HepG2 (cell line): ENCODE measurements around the gene AGXT. TPM values are rescaled to one million over a fixed set of nuclear protein-coding genes. Genes with fewer than 3 reads are reported as not detected.
A peak's percentile ranks its signal among the peaks of the same experiment; 100 is the strongest.

Source experiments
- CCDC6 ChIP-seq: sonication (generic); formaldehyde crosslinking; IDR thresholded peaks from 2 replicates; pipeline ENCODE4 v1.8.1; 2022; ENCODE audit warnings: mild to moderate bottlenecking, missing genetic modification reagents, moderate library complexity
- DZIP1 ChIP-seq: sonication (generic); formaldehyde crosslinking; IDR thresholded peaks from 2 replicates; pipeline ENCODE4 v1.5.0; 2020; ENCODE audit warnings: mild to moderate bottlenecking, missing genetic modification reagents
- ESRRA ChIP-seq: sonication (generic); formaldehyde crosslinking; IDR thresholded peaks from 2 replicates; pipeline ENCODE4 v1.5.1; 2020; ENCODE audit warnings: mild to moderate bottlenecking, low read depth, missing genetic modification reagents
- GABPB1 ChIP-seq: IDR thresholded peaks from 2 replicates; pipeline ENCODE4 v1.6.1; 2016; ENCODE audit warnings: mild to moderate bottlenecking, missing genetic modification reagents, moderate library complexity, missing compliant biosample characterization
- GATA4 ChIP-seq: sonication (generic); IDR thresholded peaks from 2 replicates; pipeline ENCODE4 v1.6.1; 2016; ENCODE audit warnings: antibody characterized with exemption, low read depth, borderline replicate concordance
- GRHL1 ChIP-seq: sonication (generic); formaldehyde crosslinking; conservative IDR thresholded peaks from 2 replicates; pipeline ENCODE4 v1.8.0; 2022; ENCODE audit warnings: missing genetic modification reagents
- HNRNPH1 ChIP-seq: fragments of 200-400 bp; formaldehyde crosslinking; optimal IDR thresholded peaks from 2 replicates; pipeline ENCODE3; 2017; ENCODE audit warnings: mild to moderate bottlenecking, low read depth, low read length
- KDM1A ChIP-seq: IDR thresholded peaks from 2 replicates; pipeline ENCODE4 v1.6.1; 2016; ENCODE audit warnings: missing compliant biosample characterization
- MIER3 ChIP-seq: IDR thresholded peaks from 2 replicates; pipeline ENCODE4 v1.6.1; 2016; ENCODE audit warnings: missing compliant biosample characterization, borderline replicate concordance
- ONECUT2 ChIP-seq: sonication (generic); formaldehyde crosslinking; IDR thresholded peaks from 2 replicates; pipeline ENCODE4 v1.4.0; 2020; ENCODE audit warnings: missing genetic modification reagents
- SUZ12 ChIP-seq: fragments of 150-350 bp; IDR thresholded peaks from 2 replicates; pipeline ENCODE4 v1.6.1; 2014; ENCODE audit warnings: low read depth, low read length
- TAF1 ChIP-seq: sonication (generic); formaldehyde crosslinking; IDR thresholded peaks from 2 replicates; pipeline ENCODE4 v1.4.0; 2020; ENCODE audit warnings: missing genetic modification reagents
- TOPORS ChIP-seq: sonication (generic); formaldehyde crosslinking; IDR thresholded peaks from 2 replicates; pipeline ENCODE4 v1.8.0; 2023; ENCODE audit warnings: mild to moderate bottlenecking, missing genetic modification reagents
- ZFY ChIP-seq: sonication (generic); formaldehyde crosslinking; IDR thresholded peaks from 2 replicates; pipeline ENCODE4 v1.4.0; 2020; ENCODE audit warnings: missing genetic modification reagents
- ZNF383 ChIP-seq: sonication (generic); formaldehyde crosslinking; IDR thresholded peaks from 2 replicates; pipeline ENCODE4 v1.4.0; 2020; ENCODE audit warnings: missing genetic modification reagents, mild to moderate bottlenecking, borderline replicate concordance
- polyA plus RNA-seq, 8 experiments: library from polyadenylated mRNA; depleted of rRNA in 3 of 8; stranded (reverse) in 7 of 8; unstranded in 1 of 8; fragments of >200 nt; fragmentation: Illumina TruSeq in 4 of 8; extraction: Trizol in 4 of 8; gene quantifications; 2 replicates each; pipeline versions ENCODE4 v1.2.1 to v1.2.3, GENCODE V29; 2011 to 2016; ENCODE audit warnings: low read depth in 4 of 8, missing spikeins in 1 of 8, mixed read lengths in 1 of 8; ENCODE audit not compliant: insufficient read depth in 1 of 8
- total RNA-seq, 5 experiments: library from RNA; depleted of rRNA; stranded (reverse); fragments of >200 nt; fragmentation: Illumina TruSeq; extraction: Trizol; gene quantifications; 2 replicates each; pipeline ENCODE4 v1.2.3, GENCODE V29; 2016; ENCODE audit warnings: low read depth in 1 of 5
- TF ChIP-seq, protein P1 (sequence below): sonication (generic); formaldehyde crosslinking; IDR thresholded peaks from 2 replicates; pipeline ENCODE4 v1.4.0; 2020; ENCODE audit warnings: missing genetic modification reagents
- TF ChIP-seq, protein P2 (sequence below): IDR thresholded peaks from 2 replicates; pipeline ENCODE4 v1.6.1; 2012; ENCODE audit warnings: low read length, improper control_type of control experiment
- TF ChIP-seq, protein P3 (sequence below): sonication (generic); formaldehyde crosslinking; IDR thresholded peaks from 2 replicates; pipeline ENCODE4 v1.4.0; 2020; ENCODE audit warnings: missing genetic modification reagents

The AGXT gene
- total and polyA plus RNA-seq, 2 of the 13 experiments (the other 11 are each of a cell fraction or from before 2014, with no cell fraction given), result 41.9 to 96.1 TPM

- TF ChIP-seq, protein P1, sequence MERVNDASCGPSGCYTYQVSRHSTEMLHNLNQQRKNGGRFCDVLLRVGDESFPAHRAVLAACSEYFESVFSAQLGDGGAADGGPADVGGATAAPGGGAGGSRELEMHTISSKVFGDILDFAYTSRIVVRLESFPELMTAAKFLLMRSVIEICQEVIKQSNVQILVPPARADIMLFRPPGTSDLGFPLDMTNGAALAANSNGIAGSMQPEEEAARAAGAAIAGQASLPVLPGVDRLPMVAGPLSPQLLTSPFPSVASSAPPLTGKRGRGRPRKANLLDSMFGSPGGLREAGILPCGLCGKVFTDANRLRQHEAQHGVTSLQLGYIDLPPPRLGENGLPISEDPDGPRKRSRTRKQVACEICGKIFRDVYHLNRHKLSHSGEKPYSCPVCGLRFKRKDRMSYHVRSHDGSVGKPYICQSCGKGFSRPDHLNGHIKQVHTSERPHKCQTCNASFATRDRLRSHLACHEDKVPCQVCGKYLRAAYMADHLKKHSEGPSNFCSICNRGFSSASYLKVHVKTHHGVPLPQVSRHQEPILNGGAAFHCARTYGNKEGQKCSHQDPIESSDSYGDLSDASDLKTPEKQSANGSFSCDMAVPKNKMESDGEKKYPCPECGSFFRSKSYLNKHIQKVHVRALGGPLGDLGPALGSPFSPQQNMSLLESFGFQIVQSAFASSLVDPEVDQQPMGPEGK (CRISPR knock-in tag), result 0 out of 2 replicates have a peak, but pooled peaks have one; percentile 12
- TF ChIP-seq GRHL1 (CRISPR knock-in tag) (no peak), TAF1 (peak; percentile 24; the same call in 1 of the 2 replicates), ZNF383 (CRISPR knock-in tag) (no peak), GATA4 (no peak), KDM1A (CRISPR knock-in tag) (no peak), ONECUT2 (CRISPR knock-in tag) (no peak), ESRRA (no peak), DZIP1 (CRISPR knock-in tag) (no peak), ZFY (CRISPR knock-in tag) (peak; percentile 38; the same call in 1 of the 2 replicates), CCDC6 (CRISPR knock-in tag) (no peak), MIER3 (CRISPR knock-in tag) (no peak), SUZ12 (no peak), HNRNPH1 (no peak), GABPB1 (CRISPR knock-in tag) (peak; percentile 24; the same call in 1 of the 2 replicates), TOPORS (peak; percentile 44; the same call in 1 of the 2 replicates)
- TF ChIP-seq, protein P2, sequence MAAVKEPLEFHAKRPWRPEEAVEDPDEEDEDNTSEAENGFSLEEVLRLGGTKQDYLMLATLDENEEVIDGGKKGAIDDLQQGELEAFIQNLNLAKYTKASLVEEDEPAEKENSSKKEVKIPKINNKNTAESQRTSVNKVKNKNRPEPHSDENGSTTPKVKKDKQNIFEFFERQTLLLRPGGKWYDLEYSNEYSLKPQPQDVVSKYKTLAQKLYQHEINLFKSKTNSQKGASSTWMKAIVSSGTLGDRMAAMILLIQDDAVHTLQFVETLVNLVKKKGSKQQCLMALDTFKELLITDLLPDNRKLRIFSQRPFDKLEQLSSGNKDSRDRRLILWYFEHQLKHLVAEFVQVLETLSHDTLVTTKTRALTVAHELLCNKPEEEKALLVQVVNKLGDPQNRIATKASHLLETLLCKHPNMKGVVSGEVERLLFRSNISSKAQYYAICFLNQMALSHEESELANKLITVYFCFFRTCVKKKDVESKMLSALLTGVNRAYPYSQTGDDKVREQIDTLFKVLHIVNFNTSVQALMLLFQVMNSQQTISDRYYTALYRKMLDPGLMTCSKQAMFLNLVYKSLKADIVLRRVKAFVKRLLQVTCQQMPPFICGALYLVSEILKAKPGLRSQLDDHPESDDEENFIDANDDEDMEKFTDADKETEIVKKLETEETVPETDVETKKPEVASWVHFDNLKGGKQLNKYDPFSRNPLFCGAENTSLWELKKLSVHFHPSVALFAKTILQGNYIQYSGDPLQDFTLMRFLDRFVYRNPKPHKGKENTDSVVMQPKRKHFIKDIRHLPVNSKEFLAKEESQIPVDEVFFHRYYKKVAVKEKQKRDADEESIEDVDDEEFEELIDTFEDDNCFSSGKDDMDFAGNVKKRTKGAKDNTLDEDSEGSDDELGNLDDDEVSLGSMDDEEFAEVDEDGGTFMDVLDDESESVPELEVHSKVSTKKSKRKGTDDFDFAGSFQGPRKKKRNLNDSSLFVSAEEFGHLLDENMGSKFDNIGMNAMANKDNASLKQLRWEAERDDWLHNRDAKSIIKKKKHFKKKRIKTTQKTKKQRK, result no peak
- TF ChIP-seq, protein P3, sequence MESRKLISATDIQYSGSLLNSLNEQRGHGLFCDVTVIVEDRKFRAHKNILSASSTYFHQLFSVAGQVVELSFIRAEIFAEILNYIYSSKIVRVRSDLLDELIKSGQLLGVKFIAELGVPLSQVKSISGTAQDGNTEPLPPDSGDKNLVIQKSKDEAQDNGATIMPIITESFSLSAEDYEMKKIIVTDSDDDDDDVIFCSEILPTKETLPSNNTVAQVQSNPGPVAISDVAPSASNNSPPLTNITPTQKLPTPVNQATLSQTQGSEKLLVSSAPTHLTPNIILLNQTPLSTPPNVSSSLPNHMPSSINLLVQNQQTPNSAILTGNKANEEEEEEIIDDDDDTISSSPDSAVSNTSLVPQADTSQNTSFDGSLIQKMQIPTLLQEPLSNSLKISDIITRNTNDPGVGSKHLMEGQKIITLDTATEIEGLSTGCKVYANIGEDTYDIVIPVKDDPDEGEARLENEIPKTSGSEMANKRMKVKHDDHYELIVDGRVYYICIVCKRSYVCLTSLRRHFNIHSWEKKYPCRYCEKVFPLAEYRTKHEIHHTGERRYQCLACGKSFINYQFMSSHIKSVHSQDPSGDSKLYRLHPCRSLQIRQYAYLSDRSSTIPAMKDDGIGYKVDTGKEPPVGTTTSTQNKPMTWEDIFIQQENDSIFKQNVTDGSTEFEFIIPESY, result no peak
Observed at GRCh38 chr2:240840435-240841060, 28.1 kb upstream of the AGXT start (continued).
